HG03025 (cell line): Measurements from ENCODE around the gene SHISA2.
"Not testable (repeated sequence)": the region's sequence is repeated elsewhere in the genome, so short reads cannot be mapped to it uniquely, and the experiment has no call there.

ENCODE experiments used
- ATAC-seq: cut with Tn5 transposase; IDR thresholded peaks from one replicate; pipeline ENCODE4 v1.9.1; 2021; ENCODE audit warnings: mild to moderate bottlenecking, moderate library complexity; ENCODE audit not compliant: unreplicated experiment, low FRiP score

The SHISA2 gene

GRCh38 chr13:26051657-26052311, at the start of gene SHISA2:
TSS of gene SHISA2 (minus strand) at chr13:26052016. CDS start at chr13:26050975, 1,041 bp downstream.
- ATAC-seq: no peak

GRCh38 chr13:26095846-26096610, 44.2 kb upstream of the SHISA2 start:
- ATAC-seq: no peak

- ATAC-seq: no peak
Observed at GRCh38 chr13:26095338-26095737, 43.5 kb upstream of the SHISA2 start.

DNA sequence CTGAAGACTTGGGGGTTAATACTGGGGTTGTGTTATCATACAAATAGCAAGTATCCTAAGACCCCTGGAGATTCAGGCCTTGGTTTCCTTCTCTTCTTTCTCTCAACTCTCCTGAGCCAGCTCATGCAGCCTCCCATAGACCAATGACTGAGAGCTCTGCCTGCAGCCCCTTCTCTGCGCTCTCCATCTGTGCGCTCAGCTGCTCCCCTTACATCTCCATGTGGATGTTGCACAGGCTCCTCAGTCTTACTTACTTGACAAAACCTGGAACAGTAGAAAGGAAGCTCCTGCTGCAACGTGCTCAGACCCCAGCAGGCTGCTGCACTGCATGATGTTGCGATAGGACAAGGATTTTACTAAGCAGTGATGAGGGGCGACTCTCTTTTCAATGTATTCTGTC, 25.0 kb upstream of the SHISA2 start:
- ATAC-seq: not testable (repeated sequence)

DNA sequence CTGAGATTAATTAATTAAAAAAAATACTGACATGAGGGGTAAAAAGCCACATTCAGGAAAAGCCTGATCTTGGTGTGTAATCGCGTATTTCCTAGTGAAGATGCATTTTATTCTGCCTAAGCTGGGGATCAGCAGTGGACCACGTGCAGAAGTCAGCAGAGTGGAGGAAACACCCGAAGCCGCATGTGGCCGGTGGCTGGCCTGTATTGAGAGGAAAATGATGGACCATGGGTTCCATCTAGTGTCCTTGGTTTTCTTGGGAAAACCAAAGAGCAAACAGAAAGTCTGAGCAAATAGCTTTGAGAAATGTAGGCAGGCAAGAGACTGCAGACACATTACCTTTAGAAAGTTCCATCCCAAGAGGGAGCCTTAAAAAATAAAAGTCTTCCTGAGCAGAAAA, 23.7 kb upstream of the SHISA2 start:
- no peak for ATAC-seq

DNA sequence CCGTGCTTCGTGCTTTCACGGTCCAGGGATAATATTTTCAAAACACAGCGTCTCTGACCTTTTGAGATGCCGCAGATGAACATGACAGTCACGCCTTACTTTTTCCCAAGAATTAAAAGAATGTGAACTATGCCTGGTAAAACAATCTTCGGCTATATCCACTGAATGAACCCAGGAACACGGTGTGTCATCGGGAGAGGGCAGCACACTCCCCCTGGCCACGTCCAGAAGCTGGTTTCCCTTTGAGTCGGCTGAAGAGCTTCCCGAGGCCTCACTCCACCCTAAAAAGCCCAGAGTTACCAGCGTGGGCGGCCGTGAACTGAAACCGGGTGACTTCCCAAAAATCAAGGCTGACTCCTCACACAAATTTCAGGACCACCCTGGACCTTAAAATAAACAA, 22.9 kb upstream of the SHISA2 start:
- ATAC-seq: no peak

DNA sequence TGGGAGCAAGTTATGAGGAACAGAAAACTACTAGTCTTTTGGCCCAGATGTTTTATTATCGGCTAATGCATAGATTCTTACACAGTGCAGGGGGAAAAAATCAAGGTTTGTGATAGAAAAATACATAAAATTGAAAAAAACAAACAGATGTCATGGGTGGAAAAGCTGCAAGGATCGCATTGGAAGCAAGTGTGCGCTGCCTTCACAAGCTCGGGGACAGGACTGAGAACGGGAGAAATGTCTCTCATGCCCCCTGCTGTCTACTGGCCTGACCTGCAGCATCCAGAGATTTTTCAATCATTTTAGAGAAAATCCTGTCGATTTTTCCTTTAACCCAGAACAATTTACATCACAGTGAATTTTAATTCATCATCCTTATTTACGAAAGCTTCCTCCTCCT, 20.5 kb upstream of the SHISA2 start:
- ATAC-seq: not testable (repeated sequence)

- ATAC-seq: no peak
Observed at GRCh38 chr13:26071691-26072090, 19.9 kb upstream of the SHISA2 start.

- not testable (repeated sequence) for ATAC-seq
Observed at GRCh38 chr13:26069642-26070041, 17.8 kb upstream of the SHISA2 start.

DNA sequence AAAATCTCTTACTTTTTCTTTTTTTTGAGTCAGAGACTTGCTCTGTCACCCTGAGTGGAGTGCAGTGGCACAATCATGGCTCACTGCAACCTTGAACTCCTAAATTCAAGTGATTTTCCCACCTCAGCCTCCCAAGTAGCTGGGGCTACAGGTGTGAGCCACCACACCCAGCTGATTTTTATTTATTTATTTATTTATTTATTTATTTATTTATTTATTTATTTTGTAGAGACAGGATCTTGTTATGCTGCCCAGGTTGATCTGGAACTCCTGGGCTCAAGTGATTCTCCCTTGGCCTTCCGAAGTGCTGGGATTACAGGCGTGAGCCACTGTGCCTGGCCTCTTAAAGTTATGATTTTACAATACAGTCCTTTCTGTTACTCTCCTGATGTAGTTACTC, 16.6 kb upstream of the SHISA2 start:
- not testable (repeated sequence) for ATAC-seq

DNA sequence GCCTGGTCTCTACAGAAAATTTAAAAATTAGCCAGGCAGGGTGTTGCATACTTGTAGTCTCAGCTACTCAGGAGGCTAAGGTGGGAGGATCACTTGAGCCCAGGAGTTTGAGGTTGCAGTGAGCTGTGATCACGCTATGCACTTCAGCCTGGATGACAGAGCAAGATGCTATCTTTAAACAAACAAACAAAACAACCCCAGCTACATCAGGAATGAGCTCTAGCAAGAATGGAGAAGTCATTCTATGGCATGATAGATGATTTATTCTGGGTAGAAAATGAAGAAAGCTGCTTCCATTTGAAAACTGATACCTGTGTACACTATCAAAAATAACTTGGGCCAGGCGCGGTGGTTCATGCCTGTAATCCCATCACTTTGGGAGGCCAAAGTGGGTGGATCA, 15.8 kb upstream of the SHISA2 start:
- ATAC-seq: no peak

- ATAC-seq: not testable (repeated sequence)
Observed at GRCh38 chr13:26066492-26066891, 14.7 kb upstream of the SHISA2 start.

DNA sequence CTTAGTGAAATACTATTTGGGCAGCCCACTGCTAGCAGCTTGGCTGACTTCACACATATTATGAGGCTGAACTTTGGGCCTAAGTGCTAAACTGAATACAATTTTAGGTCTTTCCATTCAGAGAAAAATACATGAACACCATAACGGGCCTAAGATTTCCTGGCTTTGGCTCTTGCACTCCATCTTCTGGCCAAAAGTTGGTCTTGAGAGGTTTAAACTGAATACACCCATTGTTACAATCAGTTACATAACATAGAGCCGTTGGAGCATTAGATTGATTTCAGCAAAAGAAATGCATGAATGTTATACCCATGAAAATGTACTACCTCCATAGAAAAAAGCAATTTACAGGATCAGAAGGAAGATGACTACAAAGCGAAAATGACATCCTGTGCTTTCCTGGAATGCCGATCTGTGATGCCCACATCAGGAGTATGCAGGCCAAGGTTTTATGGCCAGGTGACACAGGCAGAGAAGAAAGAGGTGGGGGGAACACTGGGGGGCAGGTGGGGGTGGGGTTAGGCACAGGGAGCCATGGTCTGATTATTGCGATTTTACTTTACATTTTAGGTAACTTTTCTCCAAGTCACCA, 11.1 kb upstream of the SHISA2 start:
- ATAC-seq: no peak

DNA sequence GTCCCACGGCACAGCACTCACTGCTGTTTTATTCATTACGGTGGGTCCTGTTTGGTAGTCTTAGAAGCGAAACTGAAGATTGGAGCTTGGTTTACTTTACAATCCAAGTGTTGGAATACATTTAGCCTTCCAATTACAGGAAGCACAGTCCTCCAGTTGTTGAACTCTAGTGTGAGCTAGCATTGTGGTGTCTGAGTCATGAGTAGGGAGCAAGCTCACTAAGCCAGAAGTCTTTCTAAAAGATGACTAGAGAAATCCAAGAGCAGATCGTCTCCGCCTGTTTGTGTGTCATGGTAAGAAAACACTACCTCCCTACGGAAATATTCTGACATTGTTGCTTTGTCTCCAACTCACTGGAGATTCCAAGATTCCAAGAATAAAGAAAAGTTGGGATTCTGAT, 10.1 kb upstream of the SHISA2 start:
- ATAC-seq: no peak

DNA sequence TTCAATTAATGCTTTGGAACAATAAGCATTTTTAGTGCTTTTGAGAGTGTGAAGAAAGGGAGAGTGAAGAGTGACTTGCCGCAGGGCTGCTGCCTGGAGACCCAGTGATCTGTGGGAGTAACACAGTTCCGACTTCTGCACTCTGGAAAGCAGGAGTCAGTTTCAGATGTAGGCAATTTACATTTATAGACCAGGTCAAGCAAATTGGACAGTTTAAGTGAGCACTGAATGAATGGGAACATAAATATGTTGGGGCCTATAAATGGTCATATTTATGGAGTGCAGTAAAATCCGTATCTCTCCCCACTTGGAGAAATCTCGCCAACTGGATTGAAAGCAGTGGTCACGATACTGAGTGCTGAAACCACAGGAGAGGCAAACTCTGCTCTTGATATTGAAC, 9.4 kb upstream of the SHISA2 start:
- no peak for ATAC-seq

- no peak for ATAC-seq
Observed at GRCh38 chr13:26060357-26060756, 8.5 kb upstream of the SHISA2 start.

DNA sequence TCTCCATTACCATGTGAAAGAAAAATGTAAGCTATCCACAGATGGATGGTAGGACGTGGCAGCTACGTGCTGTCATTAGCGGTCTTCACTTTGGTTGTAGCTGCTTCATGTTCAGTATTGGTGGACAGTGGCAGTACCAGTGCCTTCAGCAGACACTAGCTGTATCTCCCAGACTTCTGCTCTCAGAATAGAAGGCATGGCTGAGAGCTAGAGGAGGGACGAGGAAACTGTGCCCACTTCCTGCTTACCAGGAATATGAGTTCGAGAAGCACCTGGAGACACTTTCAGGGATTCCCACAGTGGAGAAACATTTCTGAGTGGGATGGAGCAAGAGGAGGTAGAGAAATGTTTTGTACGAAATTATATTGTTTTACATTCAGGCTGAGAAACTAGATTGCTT, 6.9 kb upstream of the SHISA2 start:
- ATAC-seq: no peak

GRCh38 chr13:26054896-26055295, 3.1 kb upstream of the SHISA2 start:
- ATAC-seq: no peak

GRCh38 chr13:26053418-26053980, 1.7 kb upstream of the SHISA2 start:
- ATAC-seq: no peak

- ATAC-seq: no peak
Observed at GRCh38 chr13:26052337-26052736, 521 bp upstream of the SHISA2 start.

DNA sequence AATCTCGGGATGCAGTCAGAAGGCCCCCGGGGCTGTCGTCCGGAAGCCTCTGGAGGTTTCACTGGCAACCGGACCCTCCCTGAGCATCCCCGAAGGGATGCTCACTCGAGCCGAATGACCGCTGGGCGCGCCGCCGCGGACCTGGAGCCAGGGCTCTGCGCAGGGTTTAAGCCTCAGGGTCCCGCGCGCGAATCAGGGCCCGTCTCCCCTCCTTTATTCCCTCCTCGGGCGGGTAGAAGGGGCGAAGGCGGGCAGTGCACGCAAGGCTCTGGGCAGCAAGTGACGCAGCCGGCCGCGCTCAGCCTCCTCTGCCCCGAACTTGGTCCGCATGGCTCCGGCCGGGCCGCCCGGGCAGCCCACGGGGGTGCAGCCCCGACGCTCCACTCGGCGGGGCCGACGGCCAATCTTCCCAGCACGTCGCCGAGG, 572 bp downstream of the SHISA2 start:
- ATAC-seq: no peak
